Ovary (tissue), 9 donors: Measurements from ENCODE around the gene PXYLP1. TPM values are rescaled to one million over a fixed set of nuclear protein-coding genes. Genes with fewer than 3 reads are reported as not detected.

ENCODE experiments used
- DNase-seq, 5 donors: peaks; one replicate each; pipeline ENCODE4 v3.0.0-alpha.2; 2019 to 2020
- H3K27ac ChIP-seq, 2 donors: fragments of 200-600 bp; one replicate each; pipeline versions ENCODE4 v1.5.1 to v1.8.0; 2019 to 2022
- H3K27me3 ChIP-seq: fragments of 200-600 bp; one replicate; pipeline ENCODE4 v1.8.0; 2022
- H3K36me3 ChIP-seq: fragments of 200-600 bp; sonication (generic); one replicate; pipeline ENCODE4 v1.5.1; 2019
- H3K4me1 ChIP-seq: one replicate; pipeline ENCODE4 v1.8.1; 2013; ENCODE audit warnings: mild to moderate bottlenecking, moderate library complexity; ENCODE audit not compliant: insufficient read depth
- H3K4me3 ChIP-seq: fragments of 200-600 bp; sonication (generic); one replicate; pipeline ENCODE4 v1.5.1; 2017
- H3K9me3 ChIP-seq, 2 donors: fragments of 200-600 bp in 1 of 2; sonication (generic) in 1 of 2; one replicate each; pipeline versions ENCODE4 v1.5.1 to v1.8.1; 2013 to 2019; ENCODE audit warnings: mild to moderate bottlenecking in 1 of 2, moderate library complexity in 1 of 2
- EP300 ChIP-seq: sonication (generic); formaldehyde crosslinking; IDR thresholded peaks from one replicate; pipeline ENCODE4 v1.6.1; 2017; ENCODE audit warnings: antibody characterized with exemption
- POLR2A ChIP-seq: fragments of 450-650 bp; IDR thresholded peaks from one replicate; pipeline ENCODE4 v1.6.1; 2017; ENCODE audit warnings: antibody characterized with exemption, mild to moderate bottlenecking, moderate library complexity
- WGBS, 3 donors: extraction: QIAGEN DNeasy Blood & Tissue Kit in 1 of 3; methylation state at CpG; one replicate each; pipeline versions ENCODE4 v1.1.5 to v1.1.7; 2013 to 2017; 5-methylcytosine and 5-hydroxymethylcytosine counted together
- intact Hi-C, 4 donors: fragments of 100-400 bp; cut with DNase I; formaldehyde crosslinking; loops; one replicate each; pipeline versions ENCODE4 v1.11.0 to v1.15.1; 2022 to 2023
- polyA plus RNA-seq, 2 donors: library from polyadenylated mRNA; stranded (reverse); fragments of 200-250 nt in 1 of 2; fragments of 350-450 nt in 1 of 2; fragmentation: Illumina TruSeq in 1 of 2; extraction: RNeasy Lipid Tissue Mini Kit (QIAGEN cat#74804) in 1 of 2; gene quantifications; one replicate each; pipeline ENCODE4 v1.2.3, GENCODE V29; 2013 to 2014
- total RNA-seq, 7 donors: library from RNA; depleted of rRNA in 2 of 7; stranded (reverse); fragments of >200 nt in 2 of 7; fragmentation: NEBNext Ultra II Directional in 3 of 7; extraction: Animal tissue kit (Norgen Biotek cat#: 25700) in 3 of 7; gene quantifications; one replicate each; pipeline versions ENCODE4 v1.1.0 to v1.2.4, GENCODE V29; 2016 to 2023
- TF ChIP-seq, protein P1 (sequence below), 3 donors: fragments of 450-650 bp in 2 of 3; fragments of 200-600 bp in 1 of 3; IDR thresholded peaks; one replicate each; pipeline versions ENCODE4 v1.5.1 to v1.8.0; 2016 to 2022; ENCODE audit warnings: antibody characterized with exemption in 3 of 3, mild to moderate bottlenecking in 1 of 3
- donor health status: DM: no; HTN: no; CAD: no; lungs with moderate emphysema.
- donor health status: DM: no; HTN: no; CAD: no.
- donor health status: Bipolar disorder and iron deficiency.
- donor health status: DM: yes; HTN: yes; CAD: no.
- donor health status: DM: no; HTN: no; CAD: no.
- donor health status: DM: yes; HTN: yes; CAD: no.

Gene PXYLP1
- total and polyA plus RNA-seq, 9 donors = 6.5 to 23.0 (median 15.7) TPM

DNA sequence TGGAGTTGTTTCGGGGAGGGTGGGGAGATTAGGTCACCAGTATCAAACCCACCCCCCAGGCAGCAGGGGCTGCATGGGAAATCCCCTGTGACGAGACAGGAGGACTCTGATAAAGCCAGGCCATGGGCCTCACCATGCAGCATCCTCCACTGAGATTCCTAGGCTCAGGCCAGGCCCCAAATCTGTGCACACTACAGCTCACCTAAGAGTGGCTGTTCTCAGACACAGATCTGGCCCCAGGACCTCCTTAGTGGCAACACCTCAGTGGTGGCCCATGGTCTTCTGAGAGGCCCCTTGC is 29.0 kb downstream of the PXYLP1 start:
- H3K4me3 ChIP-seq = no peak overlapping the region
- H3K27me3 ChIP-seq = no peaks in the 10 kb centered on the region
- no peaks in the 10 kb centered on the region for H3K36me3 ChIP-seq
- no peaks in the 10 kb centered on the region for H3K9me3 ChIP-seq
- TF ChIP-seq, protein P1, sequence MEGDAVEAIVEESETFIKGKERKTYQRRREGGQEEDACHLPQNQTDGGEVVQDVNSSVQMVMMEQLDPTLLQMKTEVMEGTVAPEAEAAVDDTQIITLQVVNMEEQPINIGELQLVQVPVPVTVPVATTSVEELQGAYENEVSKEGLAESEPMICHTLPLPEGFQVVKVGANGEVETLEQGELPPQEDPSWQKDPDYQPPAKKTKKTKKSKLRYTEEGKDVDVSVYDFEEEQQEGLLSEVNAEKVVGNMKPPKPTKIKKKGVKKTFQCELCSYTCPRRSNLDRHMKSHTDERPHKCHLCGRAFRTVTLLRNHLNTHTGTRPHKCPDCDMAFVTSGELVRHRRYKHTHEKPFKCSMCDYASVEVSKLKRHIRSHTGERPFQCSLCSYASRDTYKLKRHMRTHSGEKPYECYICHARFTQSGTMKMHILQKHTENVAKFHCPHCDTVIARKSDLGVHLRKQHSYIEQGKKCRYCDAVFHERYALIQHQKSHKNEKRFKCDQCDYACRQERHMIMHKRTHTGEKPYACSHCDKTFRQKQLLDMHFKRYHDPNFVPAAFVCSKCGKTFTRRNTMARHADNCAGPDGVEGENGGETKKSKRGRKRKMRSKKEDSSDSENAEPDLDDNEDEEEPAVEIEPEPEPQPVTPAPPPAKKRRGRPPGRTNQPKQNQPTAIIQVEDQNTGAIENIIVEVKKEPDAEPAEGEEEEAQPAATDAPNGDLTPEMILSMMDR (IDR thresholded peaks at IDR 0.05) = no peak
- no peak for TF ChIP-seq POLR2A
- no peak for TF ChIP-seq EP300
- H3K4me1 ChIP-seq = no peaks in the 10 kb centered on the region
- H3K27ac ChIP-seq = no peak overlapping the region
- intact Hi-C loops = no loop called here
- DNase-seq = no peak
- 99 to 100% (median 100%) methylated on average over 2 of the region's 2 CpGs for WGBS, 3 donors

DNA sequence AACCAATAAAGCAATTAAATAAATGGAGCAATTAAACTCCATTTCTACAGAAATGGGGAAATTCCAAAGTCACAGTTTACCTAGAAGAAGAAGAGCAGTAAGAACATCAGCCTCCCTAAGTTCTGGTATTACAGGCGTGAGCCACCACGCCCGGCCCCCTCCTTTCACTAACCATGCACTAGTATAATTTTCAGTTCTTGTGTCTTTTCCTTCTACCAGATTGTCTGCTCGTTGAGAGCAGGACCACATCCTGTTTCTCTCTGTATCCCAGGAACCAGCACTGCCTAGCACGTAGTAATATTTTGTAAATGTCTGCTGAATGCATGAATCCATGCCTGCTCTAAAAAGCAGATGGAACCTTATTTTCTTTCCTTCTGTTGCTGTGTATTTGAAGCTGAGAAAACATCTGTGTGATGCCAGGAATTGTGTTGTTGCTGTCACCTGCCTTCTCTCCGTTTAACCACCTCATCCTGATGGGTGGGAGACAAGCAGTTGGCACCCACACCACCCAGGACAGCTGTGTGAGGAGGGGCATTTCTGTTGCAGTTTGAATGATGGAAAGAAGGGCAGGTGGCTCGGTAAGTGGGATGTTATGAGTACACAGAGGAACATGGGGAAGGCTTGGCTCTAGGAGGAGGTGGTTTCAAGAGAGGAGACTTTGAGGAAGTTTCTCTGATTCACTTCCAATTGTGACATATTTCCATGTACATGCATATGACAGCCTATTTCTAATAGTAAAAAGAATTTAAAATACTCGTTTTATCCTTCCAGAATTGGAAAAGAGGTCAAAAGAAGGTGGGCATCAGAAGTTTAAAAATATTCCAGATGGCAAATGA is 30.1 kb downstream of the PXYLP1 start:
- no peaks in the 10 kb centered on the region for H3K9me3 ChIP-seq
- H3K36me3 ChIP-seq = no peaks in the 10 kb centered on the region
- intact Hi-C loops = no loop called here
- H3K4me1 ChIP-seq = no peaks in the 10 kb centered on the region
- no peak overlapping the region for H3K27ac ChIP-seq
- DNase-seq = no peak
- 84 to 87% (median 87%) methylated on average over 8 of the region's 8 CpGs for WGBS, 3 donors
- H3K27me3 ChIP-seq = no peaks in the 10 kb centered on the region
- no peak overlapping the region for H3K4me3 ChIP-seq
- TF ChIP-seq EP300 (no peak), POLR2A (no peak)
- TF ChIP-seq, protein P1 (IDR thresholded peaks at IDR 0.05) = no peak

DNA sequence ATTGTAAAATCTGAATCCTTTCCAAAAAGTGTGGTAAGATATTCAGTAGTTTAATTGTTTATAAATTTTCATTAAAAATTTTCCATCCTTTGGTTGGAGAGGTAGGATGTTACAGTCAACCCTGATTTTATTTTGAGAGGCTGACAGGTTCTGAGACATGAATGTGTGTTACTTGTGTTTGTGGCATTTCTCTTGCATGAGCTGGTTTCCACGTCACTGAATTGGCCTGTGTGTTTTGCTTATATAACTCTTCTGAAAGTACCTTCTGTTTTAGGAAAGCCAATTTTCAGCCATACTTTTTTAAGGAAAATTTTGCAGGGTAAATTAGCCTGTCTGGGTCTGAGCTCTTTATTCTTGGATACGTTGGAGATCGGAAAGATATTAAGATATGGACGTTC is 30.7 kb downstream of the PXYLP1 start:
- TF ChIP-seq EP300 (no peak), POLR2A (no peak)
- TF ChIP-seq, protein P1 (IDR thresholded peaks at IDR 0.05) = no peak
- no peak overlapping the region for H3K4me3 ChIP-seq
- WGBS, 3 donors = 89 to 92% (median 91%) methylated on average over 4 of the region's 4 CpGs
- no peak for DNase-seq
- no peak overlapping the region for H3K27ac ChIP-seq
- no peaks in the 10 kb centered on the region for H3K27me3 ChIP-seq
- intact Hi-C loops = no loop called here
- H3K9me3 ChIP-seq = no peaks in the 10 kb centered on the region
- H3K36me3 ChIP-seq = no peaks in the 10 kb centered on the region
- H3K4me1 ChIP-seq = no peaks in the 10 kb centered on the region

DNA sequence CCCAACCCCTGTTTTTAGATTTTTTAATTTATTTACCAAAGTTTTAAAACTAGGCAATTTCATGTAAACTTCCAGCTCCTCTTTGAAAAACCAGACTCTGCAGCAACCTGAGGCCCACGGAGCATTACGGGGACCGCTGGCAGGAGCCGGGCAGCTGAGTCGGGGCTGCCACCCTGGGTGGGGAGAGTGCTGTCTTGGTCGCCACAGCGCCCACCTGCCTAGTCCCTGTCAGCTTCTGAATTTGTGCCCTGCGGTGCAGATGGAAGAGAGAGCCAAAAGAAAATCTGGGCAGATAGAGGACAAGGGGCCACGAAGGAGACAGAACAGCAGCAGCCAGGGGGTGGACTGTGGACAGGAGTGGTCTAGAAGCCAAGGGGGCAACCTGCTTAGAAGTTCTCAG is 34.6 kb downstream of the PXYLP1 start:
- WGBS, 3 donors = 68 to 83% (median 81%) methylated on average over 9 of the region's 9 CpGs
- H3K27ac ChIP-seq = no peak overlapping the region
- DNase-seq = no peak
- H3K9me3 ChIP-seq = no peaks in the 10 kb centered on the region
- H3K4me1 ChIP-seq = no peaks in the 10 kb centered on the region
- H3K4me3 ChIP-seq = no peak overlapping the region
- H3K27me3 ChIP-seq = no peaks in the 10 kb centered on the region
- intact Hi-C loops = no loop called here
- TF ChIP-seq, protein P1 (IDR thresholded peaks at IDR 0.05) = no peak
- TF ChIP-seq POLR2A (no peak), EP300 (no peak)
- no peaks in the 10 kb centered on the region for H3K36me3 ChIP-seq
